GM18499 (cell line): Measurements from ENCODE around the gene GPR162.

Source experiments
- ATAC-seq: cut with Tn5 transposase; IDR thresholded peaks from one replicate; pipeline ENCODE4 v1.9.1; 2021; ENCODE audit warnings: moderate number of reproducible peaks; ENCODE audit not compliant: insufficient read depth, unreplicated experiment

The GPR162 gene

DNA sequence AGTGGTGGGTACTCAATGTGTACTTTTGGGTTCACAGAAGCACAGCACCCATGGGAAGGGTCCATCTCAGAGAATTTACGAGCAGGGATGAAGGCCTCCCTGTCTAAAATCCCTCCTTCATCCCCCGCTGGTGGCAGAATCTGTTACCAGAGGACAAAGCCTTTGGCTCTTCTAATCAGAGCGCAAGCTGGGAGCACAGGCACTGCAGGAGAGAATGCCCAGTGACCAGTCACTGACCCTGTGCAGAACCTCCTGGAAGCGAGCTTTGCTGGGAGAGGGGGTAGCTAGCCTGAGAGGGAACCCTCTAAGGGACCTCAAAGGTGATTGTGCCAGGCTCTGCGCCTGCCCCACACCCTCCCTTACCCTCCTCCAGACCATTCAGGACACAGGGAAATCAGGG is 1.5 kb upstream of the GPR162 start:
- ATAC-seq: no peak

DNA sequence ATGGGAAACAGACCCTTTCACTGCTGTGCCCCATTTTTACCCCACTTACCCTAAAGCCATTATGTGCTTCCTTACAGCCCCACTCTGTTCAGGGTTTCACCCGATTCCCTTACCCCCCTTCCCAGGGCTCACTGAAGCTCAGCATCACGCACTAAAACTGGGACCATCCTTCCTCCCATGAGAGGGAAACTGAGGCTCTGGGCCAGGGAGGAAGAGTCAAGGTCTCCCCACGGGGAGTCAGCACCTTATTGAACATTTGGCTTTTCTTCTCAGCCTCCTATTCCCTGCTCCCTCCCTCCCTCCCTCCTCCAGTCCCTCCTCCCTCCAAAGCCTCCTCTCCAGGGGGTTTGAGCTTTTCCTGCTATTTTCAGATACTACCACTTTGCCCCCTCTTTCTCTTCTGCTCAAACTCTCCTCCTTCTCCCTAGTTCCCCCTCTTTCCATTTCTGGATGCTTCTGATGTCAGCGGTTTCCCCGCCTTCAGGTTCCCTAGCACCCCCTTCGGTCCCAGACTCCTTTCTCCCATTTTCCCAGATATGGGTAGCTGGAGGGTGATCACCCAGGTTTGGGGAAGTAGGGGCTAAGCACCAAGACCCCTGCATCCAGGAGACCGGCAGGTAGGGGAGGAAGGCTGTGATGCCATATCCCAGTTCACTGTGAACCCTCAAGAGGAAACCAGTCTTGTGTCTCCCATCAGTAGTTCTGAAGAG is 960 bp downstream of the GPR162 start:
- no peak for ATAC-seq

DNA sequence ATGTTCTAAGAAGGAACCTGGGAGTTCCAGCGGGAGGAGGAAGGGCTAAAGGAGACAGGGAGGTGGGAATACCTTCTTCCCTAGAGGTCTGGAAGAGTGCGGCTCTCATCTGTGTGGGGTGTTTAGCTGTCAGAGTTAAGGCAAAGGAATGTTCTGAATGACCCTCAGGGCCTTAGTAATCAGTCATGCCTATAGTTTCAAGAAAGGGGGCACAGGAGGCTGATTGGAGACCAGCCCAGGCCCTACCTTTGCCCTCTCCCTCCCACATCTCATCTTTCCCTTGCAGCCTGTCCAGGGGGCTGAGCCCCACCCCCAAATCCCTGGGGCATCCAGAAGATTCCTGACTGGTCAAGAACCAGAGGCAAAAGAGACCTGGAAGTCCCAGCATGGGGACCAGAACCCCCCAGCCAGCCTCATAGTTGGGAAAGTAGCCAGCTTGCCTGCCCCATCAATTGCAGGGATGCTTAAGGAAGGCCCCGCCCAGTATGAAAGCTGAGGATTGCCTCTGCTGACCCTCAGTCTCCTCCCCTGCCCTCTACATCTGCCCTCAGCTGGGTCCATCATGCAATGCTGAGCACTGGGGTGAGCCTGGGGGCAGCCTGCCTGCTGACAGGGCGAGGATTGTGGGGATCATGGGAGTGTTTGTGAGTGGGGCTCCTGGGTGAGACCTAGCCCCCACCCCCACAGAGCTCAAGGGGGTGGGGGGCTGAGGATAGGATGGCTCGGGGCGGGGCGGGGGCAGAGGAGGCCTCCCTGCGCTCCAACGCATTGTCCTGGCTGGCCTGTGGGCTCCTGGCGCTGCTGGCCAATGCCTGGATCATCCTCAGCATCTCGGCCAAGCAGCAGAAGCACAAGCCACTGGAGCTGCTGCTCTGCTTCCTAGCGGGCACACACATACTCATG is 1.8 kb downstream of the GPR162 start:
- no peak for ATAC-seq

DNA sequence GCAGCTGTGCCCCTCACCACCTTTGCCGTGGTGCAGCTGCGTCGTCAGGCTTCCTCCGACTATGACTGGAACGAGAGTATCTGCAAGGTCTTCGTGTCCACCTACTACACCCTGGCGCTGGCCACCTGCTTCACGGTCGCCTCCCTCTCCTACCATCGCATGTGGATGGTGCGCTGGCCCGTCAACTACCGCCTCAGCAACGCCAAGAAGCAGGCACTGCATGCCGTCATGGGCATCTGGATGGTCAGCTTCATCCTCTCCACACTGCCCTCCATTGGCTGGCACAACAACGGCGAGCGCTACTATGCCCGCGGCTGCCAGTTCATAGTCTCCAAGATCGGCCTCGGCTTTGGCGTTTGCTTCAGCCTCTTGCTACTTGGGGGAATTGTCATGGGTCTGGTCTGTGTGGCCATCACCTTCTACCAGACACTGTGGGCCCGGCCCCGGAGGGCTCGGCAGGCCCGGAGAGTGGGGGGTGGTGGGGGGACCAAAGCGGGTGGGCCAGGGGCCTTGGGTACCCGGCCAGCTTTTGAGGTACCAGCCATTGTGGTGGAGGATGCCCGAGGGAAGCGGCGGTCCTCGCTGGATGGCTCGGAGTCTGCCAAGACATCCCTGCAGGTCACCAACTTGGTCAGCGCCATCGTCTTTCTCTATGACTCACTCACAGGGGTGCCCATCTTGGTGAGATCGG is 2.6 kb downstream of the GPR162 start:
- no peak for ATAC-seq

DNA sequence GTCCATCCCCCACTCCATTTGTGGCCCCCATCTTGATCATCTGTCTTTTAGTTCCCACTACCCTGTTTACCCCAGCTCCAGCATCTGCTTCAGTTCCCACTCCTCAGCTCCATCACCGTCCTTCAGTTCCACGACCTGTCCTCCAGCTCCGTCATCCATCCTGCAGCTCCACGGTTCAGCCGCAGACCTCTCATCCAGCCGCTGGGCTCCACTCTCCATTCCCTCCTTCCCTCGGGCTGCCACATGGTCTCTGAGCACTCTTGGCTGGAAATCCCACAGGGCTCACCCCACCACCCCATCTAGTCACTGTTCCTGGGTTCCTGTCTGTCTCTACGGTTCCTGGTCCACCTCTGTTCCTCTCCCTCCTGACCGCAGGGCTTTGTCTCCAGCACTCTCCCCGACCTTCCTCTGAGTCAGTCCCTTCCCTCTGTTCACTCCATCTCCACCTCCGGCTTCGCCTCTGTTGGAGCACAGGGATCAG is 3.3 kb downstream of the GPR162 start:
- no peak for ATAC-seq

DNA sequence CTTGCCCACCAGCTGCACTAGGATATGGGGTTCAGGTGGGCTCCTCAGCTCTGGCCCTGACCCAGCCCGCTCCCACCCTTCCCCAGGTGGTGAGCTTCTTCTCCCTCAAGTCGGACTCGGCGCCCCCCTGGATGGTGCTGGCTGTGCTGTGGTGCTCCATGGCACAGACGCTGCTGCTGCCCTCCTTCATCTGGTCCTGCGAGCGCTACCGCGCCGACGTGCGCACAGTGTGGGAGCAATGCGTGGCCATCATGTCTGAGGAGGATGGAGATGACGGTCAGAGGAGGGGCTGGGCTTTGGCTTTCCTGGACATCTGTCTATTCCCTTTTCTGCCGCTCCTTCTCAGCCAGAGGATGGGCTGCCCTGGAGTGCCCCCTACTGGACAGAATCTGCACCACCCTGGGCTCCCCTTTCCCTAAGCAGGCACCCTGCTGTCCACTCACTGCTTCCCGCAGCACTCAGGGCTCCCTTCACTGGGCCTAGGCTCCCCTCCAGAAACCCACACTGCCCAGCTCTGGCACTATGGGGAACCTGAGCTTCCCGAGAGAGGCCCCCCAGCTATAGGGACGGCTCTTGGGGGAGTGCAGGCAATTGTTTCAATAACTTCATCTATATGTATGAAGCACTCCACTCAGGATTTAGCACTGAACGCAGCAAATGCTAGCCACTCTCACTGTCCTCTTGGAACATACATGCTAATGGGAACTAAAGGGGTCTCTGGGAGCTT is 3.9 kb downstream of the GPR162 start:
- no peak for ATAC-seq

- no peak for ATAC-seq
These were observed 4.6 kb downstream of the GPR162 start for GRCh38 chr12:6826125-6826733.

- no peak for ATAC-seq
These were observed 5.3 kb downstream of the GPR162 start for GRCh38 chr12:6826734-6827436.

- ATAC-seq: no peak
These were observed 5.9 kb downstream of the GPR162 start for GRCh38 chr12:6827437-6827911.

GRCh38 chr12:6827982-6828780 is 6.6 kb downstream of the GPR162 start, which contains the start of gene P3H3:
Gene P3H3 (plus strand): TSS chr12:6828407. CDS start chr12:6828441, 34 bp downstream.
- ATAC-seq: no peak

GRCh38 chr12:6828781-6829535 is 7.3 kb downstream of the GPR162 start:
- no peak for ATAC-seq

GRCh38 chr12:6829536-6830220 is 8.1 kb downstream of the GPR162 start:
- ATAC-seq: no peak

GRCh38 chr12:6830286-6830890 is 8.8 kb downstream of the GPR162 start:
- ATAC-seq: no peak

DNA sequence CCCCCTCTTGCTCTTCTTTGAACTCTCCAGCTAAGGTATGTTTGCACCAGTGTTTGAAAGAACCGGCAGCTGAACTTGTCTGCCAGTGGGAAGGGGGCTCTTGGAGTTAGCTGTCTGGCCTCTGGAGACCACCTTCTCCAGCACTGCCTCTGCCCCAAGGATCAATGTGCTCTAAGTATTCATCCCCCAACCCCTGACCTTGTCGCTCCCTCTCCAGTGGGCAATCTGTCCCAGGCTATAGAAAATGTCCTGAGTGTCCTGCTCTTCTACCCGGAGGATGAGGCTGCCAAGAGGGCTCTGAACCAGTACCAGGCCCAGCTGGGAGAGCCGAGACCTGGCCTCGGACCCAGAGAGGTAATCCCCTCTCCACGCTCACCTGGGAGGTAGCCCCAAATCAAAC is 9.4 kb downstream of the GPR162 start:
- ATAC-seq: no peak

DNA sequence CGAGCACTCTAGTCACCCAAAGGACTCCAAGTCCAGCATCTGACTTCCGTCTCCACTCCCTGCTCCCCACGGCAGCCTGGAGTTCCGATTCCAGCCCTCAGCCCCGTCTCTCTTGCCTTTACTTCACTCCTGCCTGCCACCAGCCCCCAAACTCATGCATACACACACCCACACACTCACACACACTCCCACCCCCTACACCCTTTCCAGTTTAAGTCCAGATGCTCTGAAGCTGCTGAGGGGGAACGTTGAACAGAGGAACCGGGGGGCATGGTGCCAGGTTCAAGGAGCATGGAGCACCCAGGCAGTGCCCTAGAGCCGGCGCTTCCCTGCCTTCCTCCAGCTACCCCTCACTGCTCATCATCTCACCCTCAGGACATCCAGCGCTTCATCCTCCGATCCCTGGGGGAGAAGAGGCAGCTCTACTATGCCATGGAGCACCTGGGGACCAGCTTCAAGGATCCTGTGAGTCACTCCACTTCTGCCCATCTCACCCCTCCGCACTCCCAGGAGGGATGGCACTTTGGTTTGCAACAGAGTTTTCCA is 9.9 kb downstream of the GPR162 start:
- ATAC-seq: no peak

DNA sequence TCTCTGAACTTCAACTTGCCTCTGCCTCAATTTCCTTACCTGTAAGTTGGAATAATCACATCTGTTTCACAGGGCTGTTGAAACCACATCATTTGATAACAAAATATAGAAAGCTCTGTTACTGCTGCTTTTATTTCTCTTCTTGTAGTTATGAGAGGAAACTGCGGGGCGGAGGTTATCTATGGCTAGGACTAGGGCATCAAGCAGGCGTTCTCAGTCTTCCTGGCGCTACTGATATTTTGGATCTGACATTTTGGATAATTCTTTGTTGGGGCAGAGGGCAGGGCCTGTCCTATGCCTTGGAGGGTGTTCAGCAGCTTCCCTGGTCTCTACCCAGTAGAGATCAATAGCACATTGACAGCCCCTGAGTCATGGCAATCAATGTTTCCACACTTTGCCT is 10.5 kb downstream of the GPR162 start:
- ATAC-seq: no peak
